CD4-positive, alpha-beta T cell (primary cell): ENCODE results near the gene XYLT1. TPM values are rescaled to one million over a fixed set of nuclear protein-coding genes. Genes with fewer than 3 reads are reported as not detected.

Experiments used
- ATAC-seq: fragments of 200-7000 bp; cut with Tn5 transposase; one replicate; pipeline ENCODE4 v1.10.0; 2022; ENCODE audit warnings: mild to moderate bottlenecking; ENCODE audit not compliant: poor library complexity
- CTCF ChIA-PET: fragments of 350-600 bp; sonication (Branson Sonifier 250); formaldehyde crosslinking; loops from one replicate; lab custom pipeline; 2021; ENCODE audit warnings: antibody characterized with exemption, inconsistent platforms; lab: Charles Lee
- POLR2A ChIA-PET: fragments of 350-600 bp; sonication (Branson Sonifier 250); formaldehyde crosslinking; loops from one replicate; lab custom pipeline; 2021; ENCODE audit warnings: antibody characterized with exemption, inconsistent platforms; lab: Charles Lee
- DNase-seq, 14 experiments: peaks; one replicate each; pipeline ENCODE4 v3.0.0-alpha.2; 2013 to 2020; ENCODE audit warnings: mixed read lengths in 2 of 14
- H3K27ac ChIP-seq, 2 donors: one replicate each; pipeline versions ENCODE4 v1.5.1 to v1.7.0; 2013; ENCODE audit warnings: low read length in 2 of 2, low read depth in 1 of 2, mild to moderate bottlenecking in 1 of 2
- H3K27me3 ChIP-seq, 2 experiments: 1 replicate in 1 of 2; 2 replicates in 1 of 2; pipeline versions ENCODE4 v1.6.1 to v1.7.0; 2013; ENCODE audit warnings: low read length in 2 of 2, control low read depth in 1 of 2, mild to moderate bottlenecking in 1 of 2, moderate library complexity in 1 of 2; ENCODE audit not compliant: insufficient read depth in 2 of 2, control insufficient read depth in 1 of 2
- H3K36me3 ChIP-seq: one replicate; pipeline ENCODE4 v1.6.1; 2013; ENCODE audit warnings: low read length, control low read depth; ENCODE audit not compliant: insufficient read depth
- H3K4me1 ChIP-seq: one replicate; pipeline ENCODE4 v1.6.1; 2013; ENCODE audit warnings: low read length, control low read depth; ENCODE audit not compliant: insufficient read depth
- H3K4me3 ChIP-seq: one replicate; pipeline ENCODE4 v1.5.1; 2013; ENCODE audit warnings: mild to moderate bottlenecking, low read length, moderate library complexity
- H3K9me3 ChIP-seq, 2 experiments: 1 replicate in 1 of 2; 2 replicates in 1 of 2; pipeline versions ENCODE4 v1.6.1 to v1.7.0; 2013; ENCODE audit warnings: low read length in 2 of 2, mild to moderate bottlenecking in 2 of 2, control low read depth in 1 of 2, moderate library complexity in 1 of 2; ENCODE audit not compliant: control insufficient read depth in 1 of 2, insufficient read depth in 1 of 2
- H3K27ac Mint-ChIP-seq: one replicate; pipeline ENCODE4 v1.8.0; 2020; ENCODE audit warnings: mixed read lengths
- H3K27me3 Mint-ChIP-seq: one replicate; pipeline ENCODE4 v1.8.0; 2021; ENCODE audit warnings: mixed read lengths
- H3K36me3 Mint-ChIP-seq: one replicate; pipeline ENCODE4 v1.8.0; 2021; ENCODE audit warnings: low read depth, mixed read lengths
- H3K4me1 Mint-ChIP-seq: one replicate; pipeline ENCODE4 v1.8.0; 2021; ENCODE audit warnings: low read depth, mixed read lengths
- H3K4me3 Mint-ChIP-seq: one replicate; pipeline ENCODE4 v1.8.0; 2020; ENCODE audit warnings: mild to moderate bottlenecking, mixed read lengths
- H3K9me3 Mint-ChIP-seq: one replicate; pipeline ENCODE4 v1.8.0; 2020; ENCODE audit warnings: mixed read lengths
- CTCF ChIP-seq: fragments of 200-600 bp; IDR thresholded peaks from one replicate; pipeline ENCODE4 v1.8.0; 2022; ENCODE audit warnings: antibody characterized with exemption, mild to moderate bottlenecking
- intact Hi-C, 2 experiments: fragments of 100-400 bp; cut with DNase I in 1 of 2; cut with micrococcal nuclease in 1 of 2; formaldehyde crosslinking; loops; one replicate each; pipeline versions ENCODE4 v1.15.1 to v1.9.0; 2023 to 2025; cut with DNase I, micrococcal nuclease
- total RNA-seq, 174 experiments: library from RNA in 2 of 174; stranded (reverse) in 2 of 174; gene quantifications; one replicate each; pipeline ENCODE4 v1.2.3 and lab custom pipeline; 2021 to 2026

Gene XYLT1
- total RNA-seq, 2 experiments from 2014 or later = 26.0 to 27.1 TPM

- H3K36me3 ChIP-seq = no peaks in the 10 kb centered on the region
- Mint-ChIP-seq H3K9me3 (peaks cover 9% of the 10 kb centered on the region), H3K27me3 (peaks cover 7% of the 10 kb centered on the region), H3K4me1 (no peaks in the 10 kb centered on the region), H3K36me3 (no peaks in the 10 kb centered on the region), H3K27ac (no peak overlapping the region), H3K4me3 (no peak overlapping the region)
- ChIA-PET CTCF (no interaction called here), POLR2A (no interaction called here)
- H3K27me3 ChIP-seq = peaks cover 6 to 8% of the 10 kb centered on the region in 2 experiments
- no peaks in the 10 kb centered on the region for H3K4me1 ChIP-seq
- peaks cover 0 to 3% of the 10 kb centered on the region in 2 experiments for H3K9me3 ChIP-seq
- TF ChIP-seq CTCF = no peak
- ATAC-seq = no peak
- no peak overlapping the region for H3K27ac ChIP-seq
- no peak overlapping the region for H3K4me3 ChIP-seq
- DNase-seq = no peak
- intact Hi-C loops = no loop called here
Observed at GRCh38 chr16:17511340-17511739, 40.6 kb upstream of the XYLT1 start.

- H3K4me3 Mint-ChIP-seq = no peak overlapping the region
- POLR2A ChIA-PET = no interaction called here
- H3K27me3 Mint-ChIP-seq = peaks cover 5% of the 10 kb centered on the region
- peaks cover 9% of the 10 kb centered on the region for H3K9me3 Mint-ChIP-seq
- H3K36me3 Mint-ChIP-seq = no peaks in the 10 kb centered on the region
- no peaks in the 10 kb centered on the region for H3K4me1 ChIP-seq
- no peaks in the 10 kb centered on the region for H3K4me1 Mint-ChIP-seq
- intact Hi-C loops = no loop called here
- CTCF ChIA-PET = no interaction called here
- no peak overlapping the region for H3K4me3 ChIP-seq
- H3K36me3 ChIP-seq = no peaks in the 10 kb centered on the region
- ATAC-seq (no peak), DNase-seq (no peak)
- peaks cover 0 to 5% of the 10 kb centered on the region in 2 experiments for H3K9me3 ChIP-seq
- H3K27me3 ChIP-seq = peaks cover 5% of the 10 kb centered on the region in 2 experiments
- TF ChIP-seq CTCF = no peak
- H3K27ac ChIP-seq = no peak overlapping the region
- H3K27ac Mint-ChIP-seq = no peak overlapping the region
Observed at GRCh38 chr16:17510567-17510966, 39.8 kb upstream of the XYLT1 start.

- H3K36me3 ChIP-seq = no peaks in the 10 kb centered on the region
- no peak for TF ChIP-seq CTCF
- no peaks in the 10 kb centered on the region for H3K4me1 Mint-ChIP-seq
- H3K4me1 ChIP-seq = no peaks in the 10 kb centered on the region
- ChIA-PET CTCF (no interaction called here), POLR2A (no interaction called here)
- peaks cover 5% of the 10 kb centered on the region for H3K27me3 Mint-ChIP-seq
- intact Hi-C loops = no loop called here
- peaks cover 0 to 5% of the 10 kb centered on the region in 2 experiments for H3K9me3 ChIP-seq
- peaks cover 0 to 3% of the 10 kb centered on the region in 2 experiments for H3K27me3 ChIP-seq
- H3K4me3 ChIP-seq = no peak overlapping the region
- no peak overlapping the region for H3K27ac ChIP-seq
- no peak for DNase-seq
- no peaks in the 10 kb centered on the region for H3K36me3 Mint-ChIP-seq
- ATAC-seq = no peak
- no peak overlapping the region for H3K4me3 Mint-ChIP-seq
- no peak overlapping the region for H3K27ac Mint-ChIP-seq
- peaks cover 9% of the 10 kb centered on the region for H3K9me3 Mint-ChIP-seq
Observed at GRCh38 chr16:17509194-17509593, 38.4 kb upstream of the XYLT1 start.
